Astrocyte (in vitro differentiated cells and primary cell): ENCODE data around the gene CYP26C1. TPM values are rescaled to one million over a fixed set of nuclear protein-coding genes. Genes with fewer than 3 reads are reported as not detected.

Experiments used
- DNase-seq: peaks from one replicate; pipeline ENCODE4 v3.0.0-alpha.2; 2010; ENCODE audit warnings: low read depth
- FAIRE-seq: peaks from 2 replicates; lab custom pipeline; 2011; peaks lifted over from hg19 to GRCh38; lab: Jason Lieb, UNC
- H2AFZ ChIP-seq: 2 replicates; pipeline ENCODE4 v1.6.0; 2012; ENCODE audit warnings: low read depth, low read length, inconsistent platforms
- H3K27ac ChIP-seq: 2 replicates; pipeline ENCODE4 v1.5.1; 2011; ENCODE audit warnings: low read depth, low read length, inconsistent platforms
- H3K27me3 ChIP-seq: 2 replicates; pipeline ENCODE4 v1.6.0; 2011; ENCODE audit warnings: low read length, inconsistent platforms; ENCODE audit not compliant: insufficient read depth
- H3K36me3 ChIP-seq: 2 replicates; pipeline ENCODE4 v1.5.1; 2011; ENCODE audit warnings: low read length, inconsistent platforms; ENCODE audit not compliant: insufficient read depth
- H3K4me1 ChIP-seq: 2 replicates; pipeline ENCODE4 v1.5.1; 2011; ENCODE audit warnings: low read length, inconsistent platforms; ENCODE audit not compliant: insufficient read depth
- H3K4me2 ChIP-seq: 2 replicates; pipeline ENCODE4 v1.6.0; 2012; ENCODE audit warnings: low read length, inconsistent platforms
- H3K4me3 ChIP-seq: 2 replicates; pipeline ENCODE4 v1.5.1; 2011; ENCODE audit warnings: low read depth, mild to moderate bottlenecking, low read length, inconsistent platforms; ENCODE audit not compliant: insufficient read depth
- H3K79me2 ChIP-seq: 2 replicates; pipeline ENCODE4 v1.6.0; 2012; ENCODE audit warnings: mild to moderate bottlenecking, low read length, inconsistent platforms; ENCODE audit not compliant: insufficient read depth
- H3K9ac ChIP-seq: 2 replicates; pipeline ENCODE4 v1.6.0; 2012; ENCODE audit warnings: mild to moderate bottlenecking, low read length, inconsistent platforms
- H3K9me3 ChIP-seq: 2 replicates; pipeline ENCODE4 v1.5.1; 2012; ENCODE audit warnings: low read depth, mild to moderate bottlenecking, low read length, inconsistent platforms; ENCODE audit not compliant: insufficient read depth
- H4K20me1 ChIP-seq: 2 replicates; pipeline ENCODE4 v1.6.0; 2012; ENCODE audit warnings: low read length, inconsistent platforms; ENCODE audit not compliant: insufficient read depth
- H3K27ac Mint-ChIP-seq: one replicate; pipeline ENCODE4 v1.8.0; 2021; ENCODE audit warnings: mild to moderate bottlenecking, mixed read lengths; ENCODE audit not compliant: unreplicated experiment
- H3K27me3 Mint-ChIP-seq: one replicate; pipeline ENCODE4 v1.8.0; 2021; ENCODE audit warnings: low read depth, mixed read lengths; ENCODE audit not compliant: unreplicated experiment
- H3K36me3 Mint-ChIP-seq: one replicate; pipeline ENCODE4 v1.8.0; 2021; ENCODE audit warnings: low read depth, mixed read lengths; ENCODE audit not compliant: unreplicated experiment
- H3K4me1 Mint-ChIP-seq: one replicate; pipeline ENCODE4 v1.8.0; 2021; ENCODE audit warnings: low read depth, mixed read lengths; ENCODE audit not compliant: unreplicated experiment
- H3K4me3 Mint-ChIP-seq: one replicate; pipeline ENCODE4 v1.8.0; 2021; ENCODE audit warnings: mild to moderate bottlenecking, moderate library complexity, mixed read lengths; ENCODE audit not compliant: unreplicated experiment
- H3K9me3 Mint-ChIP-seq: one replicate; pipeline ENCODE4 v1.8.0; 2021; ENCODE audit warnings: mild to moderate bottlenecking, mixed read lengths; ENCODE audit not compliant: unreplicated experiment
- EZH2 ChIP-seq: IDR thresholded peaks from 2 replicates; pipeline ENCODE4 v1.6.1; 2012; ENCODE audit warnings: mild to moderate bottlenecking, low read length, inconsistent platforms; ENCODE audit not compliant: insufficient read depth
- total RNA-seq: library from RNA; stranded (reverse); gene quantifications from 2 replicates; pipeline ENCODE4 v1.2.1, GENCODE V29; 2021
- TF ChIP-seq, protein P1 (sequence below): IDR thresholded peaks from 2 replicates; pipeline ENCODE4 v1.5.1; 2011; ENCODE audit warnings: low read depth, mild to moderate bottlenecking, inconsistent platforms, low read length, moderate library complexity; ENCODE audit not compliant: insufficient read depth

CYP26C1 gene
- total RNA-seq, 1 donor from 2014 or later = not detected

DNA sequence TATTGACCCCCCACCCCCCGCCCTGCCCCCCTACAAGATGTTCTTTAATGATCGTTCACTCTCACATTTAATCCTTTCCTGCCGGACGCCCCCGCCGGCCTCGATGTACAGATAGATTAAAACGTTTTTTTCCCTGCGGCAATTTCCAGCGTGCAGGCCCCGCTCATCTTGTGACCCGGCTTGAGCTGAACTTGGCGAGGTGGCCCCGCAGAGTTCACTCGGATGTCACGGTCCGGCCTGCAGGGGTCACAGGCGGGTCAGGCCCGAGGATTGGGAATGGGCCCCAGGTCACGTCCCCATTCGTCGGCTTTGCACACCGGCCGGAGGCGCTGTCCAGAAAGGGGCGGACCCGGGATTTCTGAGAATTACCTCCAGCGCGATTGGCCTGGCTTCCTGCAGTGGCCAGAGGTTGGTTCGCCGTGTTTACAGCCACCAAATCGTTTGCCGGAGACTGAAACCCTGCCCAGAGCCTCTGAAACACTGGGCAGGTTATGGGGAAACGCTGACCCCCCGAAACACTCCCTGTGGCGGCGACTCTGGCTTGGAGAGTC lies 11.2 kb downstream of the CYP26C1 start:
- Mint-ChIP-seq H3K4me3 (peak overlapping the region; percentile 27), H3K27me3 (peaks cover 85% of the 10 kb centered on the region), H3K9me3 (peaks cover 9% of the 10 kb centered on the region), H3K4me1 (peaks cover 10% of the 10 kb centered on the region), H3K27ac (no peak overlapping the region), H3K36me3 (peaks cover 3% of the 10 kb centered on the region)
- Histone ChIP-seq H3K79me2 (no peaks in the 10 kb centered on the region), H2AFZ (no peak overlapping the region), H3K4me1 (peaks cover 23% of the 10 kb centered on the region), H3K4me2 (peak overlapping the region; percentile 75), H3K9ac (no peak overlapping the region), H3K9me3 (no peaks in the 10 kb centered on the region), H3K27ac (no peak overlapping the region), H4K20me1 (no peaks in the 10 kb centered on the region), H3K27me3 (peaks cover 90% of the 10 kb centered on the region), H3K36me3 (no peaks in the 10 kb centered on the region), H3K4me3 (peak overlapping the region; percentile 29)
- DNase-seq (no peak), FAIRE-seq (no peak)
- TF ChIP-seq, protein P1, sequence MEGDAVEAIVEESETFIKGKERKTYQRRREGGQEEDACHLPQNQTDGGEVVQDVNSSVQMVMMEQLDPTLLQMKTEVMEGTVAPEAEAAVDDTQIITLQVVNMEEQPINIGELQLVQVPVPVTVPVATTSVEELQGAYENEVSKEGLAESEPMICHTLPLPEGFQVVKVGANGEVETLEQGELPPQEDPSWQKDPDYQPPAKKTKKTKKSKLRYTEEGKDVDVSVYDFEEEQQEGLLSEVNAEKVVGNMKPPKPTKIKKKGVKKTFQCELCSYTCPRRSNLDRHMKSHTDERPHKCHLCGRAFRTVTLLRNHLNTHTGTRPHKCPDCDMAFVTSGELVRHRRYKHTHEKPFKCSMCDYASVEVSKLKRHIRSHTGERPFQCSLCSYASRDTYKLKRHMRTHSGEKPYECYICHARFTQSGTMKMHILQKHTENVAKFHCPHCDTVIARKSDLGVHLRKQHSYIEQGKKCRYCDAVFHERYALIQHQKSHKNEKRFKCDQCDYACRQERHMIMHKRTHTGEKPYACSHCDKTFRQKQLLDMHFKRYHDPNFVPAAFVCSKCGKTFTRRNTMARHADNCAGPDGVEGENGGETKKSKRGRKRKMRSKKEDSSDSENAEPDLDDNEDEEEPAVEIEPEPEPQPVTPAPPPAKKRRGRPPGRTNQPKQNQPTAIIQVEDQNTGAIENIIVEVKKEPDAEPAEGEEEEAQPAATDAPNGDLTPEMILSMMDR = no peak
- no peak for TF ChIP-seq EZH2

DNA sequence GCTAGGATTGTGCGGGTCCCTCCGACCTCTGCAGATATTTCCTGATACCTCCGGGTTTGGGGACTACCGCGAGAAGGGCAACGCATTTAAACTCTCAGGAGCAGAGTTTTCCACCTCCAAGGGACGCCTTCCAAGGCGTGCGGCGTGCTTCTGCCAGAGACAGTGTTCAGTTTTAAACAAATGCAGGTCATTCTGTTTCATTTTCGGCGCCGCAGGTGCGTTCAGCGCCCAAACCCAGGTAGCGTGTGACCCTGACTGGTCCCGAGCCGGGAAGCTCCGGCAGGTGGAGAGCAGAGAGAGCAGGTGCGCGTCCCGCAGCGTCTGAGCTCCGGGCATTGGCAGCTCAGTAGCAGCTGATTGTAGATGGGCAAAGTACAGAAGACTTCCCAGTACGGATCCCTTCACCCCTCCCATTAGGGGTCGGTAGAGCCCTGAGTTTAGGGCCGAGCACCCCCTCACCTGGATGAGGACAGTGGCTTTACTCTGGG lies 11.7 kb downstream of the CYP26C1 start:
- H3K27ac ChIP-seq = no peak overlapping the region
- Mint-ChIP-seq H3K27me3 (peaks cover 84% of the 10 kb centered on the region), H3K9me3 (peaks cover 9% of the 10 kb centered on the region), H3K27ac (no peak overlapping the region), H3K4me1 (peaks cover 11% of the 10 kb centered on the region), H3K36me3 (peaks cover 3% of the 10 kb centered on the region), H3K4me3 (peak overlapping the region; percentile 42)
- no peaks in the 10 kb centered on the region for H3K79me2 ChIP-seq
- peak overlapping the region; percentile 75 for H3K4me2 ChIP-seq
- peaks cover 23% of the 10 kb centered on the region for H3K4me1 ChIP-seq
- H3K36me3 ChIP-seq = no peaks in the 10 kb centered on the region
- H3K9me3 ChIP-seq = no peaks in the 10 kb centered on the region
- H3K9ac ChIP-seq = no peak overlapping the region
- peaks cover 88% of the 10 kb centered on the region for H3K27me3 ChIP-seq
- H2AFZ ChIP-seq = no peak overlapping the region
- TF ChIP-seq EZH2 = peak; percentile 81
- TF ChIP-seq, protein P1 = no peak
- H3K4me3 ChIP-seq = no peak overlapping the region
- H4K20me1 ChIP-seq = no peaks in the 10 kb centered on the region
- FAIRE-seq = no peak
- no peak for DNase-seq
